Measurements from ENCODE around the gene DCST1. TPM values are rescaled to one million over a fixed set of nuclear protein-coding genes. Genes with fewer than 3 reads are reported as not detected.
A peak's percentile ranks its signal among the peaks of the same experiment; 100 is the strongest.

The DCST1 gene
- polyA plus RNA-seq, 4 donors: 0.10 to 0.56 TPM; not detected in 2

GRCh38 chr1:155049651-155050559, 16.3 kb downstream of the DCST1 start:
- 15 to 19% (median 17%) methylated on average over 9 to 10 of the region's 10 CpGs for WGBS, 3 donors
- peak overlapping the region; percentile 88 to 97 (median 95) for H3K27ac ChIP-seq (ENCODE audit: low read depth in 1 of 3, low read length in 2 of 3)
- no peaks in the 10 kb centered on the region for H3K9me3 ChIP-seq (ENCODE audit: control insufficient read depth in 2 of 2, insufficient read depth in 1 of 2, low read depth in 1 of 2, low read length in 1 of 2)
- peak overlapping the region in 2 of 3 donors; percentile 58 to 67 for H3K4me3 ChIP-seq (ENCODE audit: low read depth in 1 of 3, low read length in 3 of 3)
- FAIRE-seq (no peak), DNase-seq (peak in 1 of 2 donors; percentile 16)
- H3K36me3 ChIP-seq (ENCODE audit: control insufficient read depth in 3 of 3, insufficient read depth in 2 of 3, low read depth in 1 of 3, low read length in 3 of 3): peaks cover 0 to 13% (median 0%) of the 10 kb centered on the region in 3 donors
- no peaks in the 10 kb centered on the region for H3K27me3 ChIP-seq (ENCODE audit: control insufficient read depth in 3 of 3, insufficient read depth in 3 of 3, low read length in 3 of 3)
- peaks cover 3 to 42% (median 4%) of the 10 kb centered on the region in 3 donors for H3K4me1 ChIP-seq (ENCODE audit: control insufficient read depth in 3 of 3, insufficient read depth in 2 of 3, low read depth in 1 of 3, low read length in 2 of 3)

- peak; percentile 85 to 92 for DNase-seq
- peaks cover 2 to 18% (median 4%) of the 10 kb centered on the region in 3 donors for H3K36me3 ChIP-seq (ENCODE audit: control insufficient read depth in 3 of 3, insufficient read depth in 2 of 3, low read depth in 1 of 3, low read length in 3 of 3)
- H3K4me1 ChIP-seq (ENCODE audit: control insufficient read depth in 3 of 3, insufficient read depth in 2 of 3, low read depth in 1 of 3, low read length in 2 of 3): peaks cover 3 to 36% (median 4%) of the 10 kb centered on the region in 3 donors
- H3K9me3 ChIP-seq (ENCODE audit: control insufficient read depth in 2 of 2, insufficient read depth in 1 of 2, low read depth in 1 of 2, low read length in 1 of 2): no peaks in the 10 kb centered on the region
- H3K4me3 ChIP-seq (ENCODE audit: low read depth in 1 of 3, low read length in 3 of 3): peak within 1 kb of the TSS; percentile 52 to 67 (median 58)
- 0% methylated on average over 72 to 99 of the region's 99 CpGs for WGBS, 3 donors
- FAIRE-seq: no peak
- peak within 1 kb of the TSS; percentile 88 to 97 (median 95) for H3K27ac ChIP-seq (ENCODE audit: low read depth in 1 of 3, low read length in 2 of 3)
- H3K27me3 ChIP-seq (ENCODE audit: control insufficient read depth in 3 of 3, insufficient read depth in 3 of 3, low read length in 3 of 3): no peaks in the 10 kb centered on the region
These were observed 17.1 kb downstream of the DCST1 start, which contains the start of gene ADAM15 for GRCh38 chr1:155050560-155051341. TSS of gene ADAM15 (plus strand) at chr1:155051316. CDS start at chr1:155051387, 71 bp downstream.

- FAIRE-seq (no peak), DNase-seq (no peak)
- H3K4me3 ChIP-seq (ENCODE audit: low read depth in 1 of 3, low read length in 3 of 3): peak overlapping the region; percentile 52 to 65 (median 57)
- no peaks in the 10 kb centered on the region for H3K9me3 ChIP-seq (ENCODE audit: control insufficient read depth in 2 of 2, insufficient read depth in 1 of 2, low read depth in 1 of 2, low read length in 1 of 2)
- H3K4me1 ChIP-seq (ENCODE audit: control insufficient read depth in 3 of 3, insufficient read depth in 2 of 3, low read depth in 1 of 3, low read length in 2 of 3): peaks cover 3 to 36% (median 4%) of the 10 kb centered on the region in 3 donors
- H3K36me3 ChIP-seq (ENCODE audit: control insufficient read depth in 3 of 3, insufficient read depth in 2 of 3, low read depth in 1 of 3, low read length in 3 of 3): peaks cover 2 to 18% (median 4%) of the 10 kb centered on the region in 3 donors
- no peaks in the 10 kb centered on the region for H3K27me3 ChIP-seq (ENCODE audit: control insufficient read depth in 3 of 3, insufficient read depth in 3 of 3, low read length in 3 of 3)
- peak overlapping the region; percentile 48 to 78 (median 69) for H3K27ac ChIP-seq (ENCODE audit: low read depth in 1 of 3, low read length in 2 of 3)
- 0 to 1% (median 1%) methylated on average over 13 to 31 of the region's 31 CpGs for WGBS, 3 donors
These were observed 17.7 kb downstream of the DCST1 start for GRCh38 chr1:155051342-155051776.

GRCh38 chr1:155051777-155052398, 18.3 kb downstream of the DCST1 start:
- H3K36me3 ChIP-seq (ENCODE audit: control insufficient read depth in 3 of 3, insufficient read depth in 2 of 3, low read depth in 1 of 3, low read length in 3 of 3): peaks cover 2 to 23% (median 4%) of the 10 kb centered on the region in 3 donors
- DNase-seq (peak; percentile 54 to 62), FAIRE-seq (no peak)
- H3K27ac ChIP-seq (ENCODE audit: low read depth in 1 of 3, low read length in 2 of 3): peak overlapping the region; percentile 48 to 78 (median 69)
- H3K4me1 ChIP-seq (ENCODE audit: control insufficient read depth in 3 of 3, insufficient read depth in 2 of 3, low read depth in 1 of 3, low read length in 2 of 3): peaks cover 3 to 36% (median 4%) of the 10 kb centered on the region in 3 donors
- H3K27me3 ChIP-seq (ENCODE audit: control insufficient read depth in 3 of 3, insufficient read depth in 3 of 3, low read length in 3 of 3): no peaks in the 10 kb centered on the region
- H3K9me3 ChIP-seq (ENCODE audit: control insufficient read depth in 2 of 2, insufficient read depth in 1 of 2, low read depth in 1 of 2, low read length in 1 of 2): no peaks in the 10 kb centered on the region
- WGBS, 3 donors: 1 to 3% (median 2%) methylated on average over 25 to 27 of the region's 27 CpGs
- peak overlapping the region; percentile 52 to 65 (median 57) for H3K4me3 ChIP-seq (ENCODE audit: low read depth in 1 of 3, low read length in 3 of 3)

GRCh38 chr1:155052439-155053395, 19.1 kb downstream of the DCST1 start:
- peaks cover 3 to 31% (median 4%) of the 10 kb centered on the region in 3 donors for H3K36me3 ChIP-seq (ENCODE audit: control insufficient read depth in 3 of 3, insufficient read depth in 2 of 3, low read depth in 1 of 3, low read length in 3 of 3)
- H3K4me3 ChIP-seq (ENCODE audit: low read depth in 1 of 3, low read length in 3 of 3): peak overlapping the region; percentile 3 to 65 (median 57)
- H3K27ac ChIP-seq (ENCODE audit: low read depth in 1 of 3, low read length in 2 of 3): peak overlapping the region in 2 of 3 donors; percentile 15 to 78
- DNase-seq (peak; percentile 50 to 72), FAIRE-seq (no peak)
- no peaks in the 10 kb centered on the region for H3K9me3 ChIP-seq (ENCODE audit: control insufficient read depth in 2 of 2, insufficient read depth in 1 of 2, low read depth in 1 of 2, low read length in 1 of 2)
- H3K4me1 ChIP-seq (ENCODE audit: control insufficient read depth in 3 of 3, insufficient read depth in 2 of 3, low read depth in 1 of 3, low read length in 2 of 3): peaks cover 3 to 36% (median 4%) of the 10 kb centered on the region in 3 donors
- WGBS, 3 donors: 26 to 38% (median 35%) methylated on average over 12 of the region's 12 CpGs
- no peaks in the 10 kb centered on the region for H3K27me3 ChIP-seq (ENCODE audit: control insufficient read depth in 3 of 3, insufficient read depth in 3 of 3, low read length in 3 of 3)

- no peak for DNase-seq
- H3K27me3 ChIP-seq (ENCODE audit: control insufficient read depth in 3 of 3, insufficient read depth in 3 of 3, low read length in 3 of 3): no peaks in the 10 kb centered on the region
- peaks cover 3 to 34% (median 3%) of the 10 kb centered on the region in 3 donors for H3K4me1 ChIP-seq (ENCODE audit: control insufficient read depth in 3 of 3, insufficient read depth in 2 of 3, low read depth in 1 of 3, low read length in 2 of 3)
- 88 to 95% (median 92%) methylated on average over 7 of the region's 7 CpGs for WGBS, 3 donors
- no peak overlapping the region for H3K4me3 ChIP-seq (ENCODE audit: low read depth in 1 of 3, low read length in 3 of 3)
- FAIRE-seq: no peak
- H3K36me3 ChIP-seq (ENCODE audit: control insufficient read depth in 3 of 3, insufficient read depth in 2 of 3, low read depth in 1 of 3, low read length in 3 of 3): peaks cover 4 to 40% (median 4%) of the 10 kb centered on the region in 3 donors
- no peaks in the 10 kb centered on the region for H3K9me3 ChIP-seq (ENCODE audit: control insufficient read depth in 2 of 2, insufficient read depth in 1 of 2, low read depth in 1 of 2, low read length in 1 of 2)
- H3K27ac ChIP-seq (ENCODE audit: low read depth in 1 of 3, low read length in 2 of 3): no peak overlapping the region
These were observed 20.0 kb downstream of the DCST1 start for GRCh38 chr1:155053531-155054105.

- peaks cover 4 to 55% (median 6%) of the 10 kb centered on the region in 3 donors for H3K36me3 ChIP-seq (ENCODE audit: control insufficient read depth in 3 of 3, insufficient read depth in 2 of 3, low read depth in 1 of 3, low read length in 3 of 3)
- no peak for FAIRE-seq
These were observed 23.5 kb downstream of the DCST1 start for GRCh38 chr1:155057104-155057503.

More at GRCh38 chr1:155057104-155057503, 23.5 kb downstream of the DCST1 start:
- Histone ChIP-seq H3K27ac (ENCODE audit: low read depth in 1 of 3, low read length in 2 of 3) (no peak overlapping the region), H3K27me3 (ENCODE audit: control insufficient read depth in 3 of 3, insufficient read depth in 3 of 3, low read length in 3 of 3) (peaks cover 0 to 3% (median 0%) of the 10 kb centered on the region in 3 donors), H3K4me1 (ENCODE audit: control insufficient read depth in 3 of 3, insufficient read depth in 2 of 3, low read depth in 1 of 3, low read length in 2 of 3) (peaks cover 1 to 18% (median 3%) of the 10 kb centered on the region in 3 donors), H3K9me3 (ENCODE audit: control insufficient read depth in 2 of 2, insufficient read depth in 1 of 2, low read depth in 1 of 2, low read length in 1 of 2) (no peaks in the 10 kb centered on the region), H3K4me3 (ENCODE audit: low read depth in 1 of 3, low read length in 3 of 3) (no peak overlapping the region)
- 95 to 97% (median 95%) methylated on average over 6 to 8 of the region's 8 CpGs for WGBS, 3 donors
- DNase-seq: no peak
